Astrocyte (in vitro differentiated cells and primary cell): ENCODE results near the gene MLLT10. TPM values are rescaled to one million over a fixed set of nuclear protein-coding genes. Genes with fewer than 3 reads are reported as not detected.

ENCODE experiments used
- DNase-seq: peaks from one replicate; pipeline ENCODE4 v3.0.0-alpha.2; 2010; ENCODE audit warnings: low read depth
- FAIRE-seq: peaks from 2 replicates; lab custom pipeline; 2011; peaks lifted over from hg19 to GRCh38; lab: Jason Lieb, UNC
- H2AFZ ChIP-seq: 2 replicates; pipeline ENCODE4 v1.6.0; 2012; ENCODE audit warnings: low read depth, low read length, inconsistent platforms
- H3K27ac ChIP-seq: 2 replicates; pipeline ENCODE4 v1.5.1; 2011; ENCODE audit warnings: low read depth, low read length, inconsistent platforms
- H3K27me3 ChIP-seq: 2 replicates; pipeline ENCODE4 v1.6.0; 2011; ENCODE audit warnings: low read length, inconsistent platforms; ENCODE audit not compliant: insufficient read depth
- H3K36me3 ChIP-seq: 2 replicates; pipeline ENCODE4 v1.5.1; 2011; ENCODE audit warnings: low read length, inconsistent platforms; ENCODE audit not compliant: insufficient read depth
- H3K4me1 ChIP-seq: 2 replicates; pipeline ENCODE4 v1.5.1; 2011; ENCODE audit warnings: low read length, inconsistent platforms; ENCODE audit not compliant: insufficient read depth
- H3K4me2 ChIP-seq: 2 replicates; pipeline ENCODE4 v1.6.0; 2012; ENCODE audit warnings: low read length, inconsistent platforms
- H3K4me3 ChIP-seq: 2 replicates; pipeline ENCODE4 v1.5.1; 2011; ENCODE audit warnings: low read depth, mild to moderate bottlenecking, low read length, inconsistent platforms; ENCODE audit not compliant: insufficient read depth
- H3K79me2 ChIP-seq: 2 replicates; pipeline ENCODE4 v1.6.0; 2012; ENCODE audit warnings: mild to moderate bottlenecking, low read length, inconsistent platforms; ENCODE audit not compliant: insufficient read depth
- H3K9ac ChIP-seq: 2 replicates; pipeline ENCODE4 v1.6.0; 2012; ENCODE audit warnings: mild to moderate bottlenecking, low read length, inconsistent platforms
- H3K9me3 ChIP-seq: 2 replicates; pipeline ENCODE4 v1.5.1; 2012; ENCODE audit warnings: low read depth, mild to moderate bottlenecking, low read length, inconsistent platforms; ENCODE audit not compliant: insufficient read depth
- H4K20me1 ChIP-seq: 2 replicates; pipeline ENCODE4 v1.6.0; 2012; ENCODE audit warnings: low read length, inconsistent platforms; ENCODE audit not compliant: insufficient read depth
- H3K27ac Mint-ChIP-seq: one replicate; pipeline ENCODE4 v1.8.0; 2021; ENCODE audit warnings: mild to moderate bottlenecking, mixed read lengths; ENCODE audit not compliant: unreplicated experiment
- H3K27me3 Mint-ChIP-seq: one replicate; pipeline ENCODE4 v1.8.0; 2021; ENCODE audit warnings: low read depth, mixed read lengths; ENCODE audit not compliant: unreplicated experiment
- H3K36me3 Mint-ChIP-seq: one replicate; pipeline ENCODE4 v1.8.0; 2021; ENCODE audit warnings: low read depth, mixed read lengths; ENCODE audit not compliant: unreplicated experiment
- H3K4me1 Mint-ChIP-seq: one replicate; pipeline ENCODE4 v1.8.0; 2021; ENCODE audit warnings: low read depth, mixed read lengths; ENCODE audit not compliant: unreplicated experiment
- H3K4me3 Mint-ChIP-seq: one replicate; pipeline ENCODE4 v1.8.0; 2021; ENCODE audit warnings: mild to moderate bottlenecking, moderate library complexity, mixed read lengths; ENCODE audit not compliant: unreplicated experiment
- H3K9me3 Mint-ChIP-seq: one replicate; pipeline ENCODE4 v1.8.0; 2021; ENCODE audit warnings: mild to moderate bottlenecking, mixed read lengths; ENCODE audit not compliant: unreplicated experiment
- CTCF ChIP-seq: IDR thresholded peaks from 2 replicates; pipeline ENCODE4 v1.5.1; 2011; ENCODE audit warnings: low read depth, mild to moderate bottlenecking, inconsistent platforms, low read length, moderate library complexity; ENCODE audit not compliant: insufficient read depth
- EZH2 ChIP-seq: IDR thresholded peaks from 2 replicates; pipeline ENCODE4 v1.6.1; 2012; ENCODE audit warnings: mild to moderate bottlenecking, low read length, inconsistent platforms; ENCODE audit not compliant: insufficient read depth
- total RNA-seq: library from RNA; stranded (reverse); gene quantifications from 2 replicates; pipeline ENCODE4 v1.2.1, GENCODE V29; 2021

The MLLT10 gene
- total RNA-seq, 1 donor from 2014 or later: 46.9 TPM

- FAIRE-seq (peak; percentile 17), DNase-seq (peak; percentile 85)
- peaks cover 45% of the 10 kb centered on the region for H3K4me1 Mint-ChIP-seq
- no peak for TF ChIP-seq CTCF
- no peak for TF ChIP-seq EZH2
- no peaks in the 10 kb centered on the region for H3K9me3 ChIP-seq
- no peaks in the 10 kb centered on the region for H4K20me1 ChIP-seq
- H3K27ac Mint-ChIP-seq: peak overlapping the region; percentile 89
- peak overlapping the region; percentile 92 for H3K27ac ChIP-seq
- no peaks in the 10 kb centered on the region for H3K27me3 Mint-ChIP-seq
- H3K9me3 Mint-ChIP-seq: no peaks in the 10 kb centered on the region
- H3K27me3 ChIP-seq: no peaks in the 10 kb centered on the region
- peaks cover 48% of the 10 kb centered on the region for H3K4me1 ChIP-seq
- no peaks in the 10 kb centered on the region for H3K36me3 ChIP-seq
- H3K4me3 Mint-ChIP-seq: peak overlapping the region; percentile 88
- H3K4me2 ChIP-seq: peak overlapping the region; percentile 94
- H2AFZ ChIP-seq: peak overlapping the region; percentile 80
- H3K9ac ChIP-seq: peak overlapping the region; percentile 87
- H3K4me3 ChIP-seq: peak overlapping the region; percentile 70
- peaks cover 35% of the 10 kb centered on the region for H3K79me2 ChIP-seq
- H3K36me3 Mint-ChIP-seq: peaks cover 3% of the 10 kb centered on the region
These were observed 14.0 kb upstream of the MLLT10 start for GRCh38 chr10:21519941-21520436.

- H3K36me3 ChIP-seq: no peaks in the 10 kb centered on the region
- FAIRE-seq (no peak), DNase-seq (no peak)
- no peaks in the 10 kb centered on the region for H3K9me3 Mint-ChIP-seq
- peaks cover 43% of the 10 kb centered on the region for H3K4me1 ChIP-seq
- peak overlapping the region; percentile 87 for H3K9ac ChIP-seq
- no peaks in the 10 kb centered on the region for H3K27me3 Mint-ChIP-seq
- H3K79me2 ChIP-seq: peaks cover 30% of the 10 kb centered on the region
- H3K9me3 ChIP-seq: no peaks in the 10 kb centered on the region
- H2AFZ ChIP-seq: no peak overlapping the region
- peaks cover 3% of the 10 kb centered on the region for H3K36me3 Mint-ChIP-seq
- H3K4me2 ChIP-seq: peak overlapping the region; percentile 94
- H3K27me3 ChIP-seq: no peaks in the 10 kb centered on the region
- H3K27ac ChIP-seq: no peak overlapping the region
- TF ChIP-seq CTCF (no peak), EZH2 (no peak)
- H3K4me3 ChIP-seq: peak overlapping the region; percentile 70
- H3K27ac Mint-ChIP-seq: peak overlapping the region; percentile 91
- no peaks in the 10 kb centered on the region for H4K20me1 ChIP-seq
- peaks cover 45% of the 10 kb centered on the region for H3K4me1 Mint-ChIP-seq
- H3K4me3 Mint-ChIP-seq: peak overlapping the region; percentile 88
These were observed 13.5 kb upstream of the MLLT10 start for GRCh38 chr10:21520509-21520908.

GRCh38 chr10:21520949-21521348, 13.1 kb upstream of the MLLT10 start:
- H3K4me2 ChIP-seq: peak overlapping the region; percentile 94
- no peak overlapping the region for H3K27ac ChIP-seq
- H3K36me3 ChIP-seq: no peaks in the 10 kb centered on the region
- peak overlapping the region; percentile 87 for H3K9ac ChIP-seq
- DNase-seq (no peak), FAIRE-seq (no peak)
- no peak overlapping the region for H2AFZ ChIP-seq
- H3K4me3 Mint-ChIP-seq: peak overlapping the region; percentile 14
- peaks cover 41% of the 10 kb centered on the region for H3K4me1 Mint-ChIP-seq
- H3K79me2 ChIP-seq: peaks cover 26% of the 10 kb centered on the region
- H3K9me3 Mint-ChIP-seq: no peaks in the 10 kb centered on the region
- peaks cover 38% of the 10 kb centered on the region for H3K4me1 ChIP-seq
- H3K27ac Mint-ChIP-seq: peak overlapping the region; percentile 29
- no peaks in the 10 kb centered on the region for H4K20me1 ChIP-seq
- H3K4me3 ChIP-seq: no peak overlapping the region
- H3K27me3 ChIP-seq: no peaks in the 10 kb centered on the region
- TF ChIP-seq CTCF: no peak
- no peak for TF ChIP-seq EZH2
- H3K9me3 ChIP-seq: no peaks in the 10 kb centered on the region
- peaks cover under 1% of the 10 kb centered on the region for H3K36me3 Mint-ChIP-seq
- H3K27me3 Mint-ChIP-seq: no peaks in the 10 kb centered on the region
